ENCODE measurements around the gene SEC23A. TPM values are rescaled to one million over a fixed set of nuclear protein-coding genes. Genes with fewer than 3 reads are reported as not detected.

The SEC23A gene
- total and polyA plus RNA-seq, 11 donors, result 14.1 to 116 (median 82.5) TPM

DNA sequence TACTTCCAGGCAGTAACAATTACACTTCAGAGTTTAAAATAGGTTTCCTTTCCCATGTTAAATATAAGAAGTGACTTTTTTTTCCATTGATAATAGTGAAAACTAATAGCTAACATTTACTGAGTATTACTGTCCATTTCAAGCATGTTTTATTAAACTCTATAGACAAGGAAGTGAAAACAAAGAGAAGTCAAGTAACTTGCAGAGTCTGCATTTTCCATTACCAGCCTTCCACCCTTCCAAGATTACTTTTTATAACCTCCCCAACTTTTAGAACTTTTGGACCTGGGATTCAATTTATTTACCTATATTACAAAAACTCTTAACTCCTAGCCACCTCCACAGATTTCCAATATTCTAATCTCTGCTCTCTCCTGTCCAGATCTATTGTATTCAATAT is 67.7 kb downstream of the SEC23A start:
- Histone ChIP-seq H3K9me3 (no peaks in the 10 kb centered on the region), H3K4me1 (no peaks in the 10 kb centered on the region), H3K4me3 (no peak overlapping the region), H3K27me3 (no peaks in the 10 kb centered on the region), H3K36me3 (peaks cover 0 to 100% (median 92%) of the 10 kb centered on the region in 9 donors), H3K27ac (no peak overlapping the region)
- no peak for ATAC-seq
- no peak for DNase-seq
- TF ChIP-seq, protein P1, sequence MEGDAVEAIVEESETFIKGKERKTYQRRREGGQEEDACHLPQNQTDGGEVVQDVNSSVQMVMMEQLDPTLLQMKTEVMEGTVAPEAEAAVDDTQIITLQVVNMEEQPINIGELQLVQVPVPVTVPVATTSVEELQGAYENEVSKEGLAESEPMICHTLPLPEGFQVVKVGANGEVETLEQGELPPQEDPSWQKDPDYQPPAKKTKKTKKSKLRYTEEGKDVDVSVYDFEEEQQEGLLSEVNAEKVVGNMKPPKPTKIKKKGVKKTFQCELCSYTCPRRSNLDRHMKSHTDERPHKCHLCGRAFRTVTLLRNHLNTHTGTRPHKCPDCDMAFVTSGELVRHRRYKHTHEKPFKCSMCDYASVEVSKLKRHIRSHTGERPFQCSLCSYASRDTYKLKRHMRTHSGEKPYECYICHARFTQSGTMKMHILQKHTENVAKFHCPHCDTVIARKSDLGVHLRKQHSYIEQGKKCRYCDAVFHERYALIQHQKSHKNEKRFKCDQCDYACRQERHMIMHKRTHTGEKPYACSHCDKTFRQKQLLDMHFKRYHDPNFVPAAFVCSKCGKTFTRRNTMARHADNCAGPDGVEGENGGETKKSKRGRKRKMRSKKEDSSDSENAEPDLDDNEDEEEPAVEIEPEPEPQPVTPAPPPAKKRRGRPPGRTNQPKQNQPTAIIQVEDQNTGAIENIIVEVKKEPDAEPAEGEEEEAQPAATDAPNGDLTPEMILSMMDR (IDR thresholded peaks at IDR 0.05), result no peak
- TF ChIP-seq POLR2A (IDR thresholded peaks at IDR 0.05), result no peak
- intact Hi-C loops (cut with DNase I), result no loop called here

- Histone ChIP-seq H3K4me3 (no peak overlapping the region), H3K36me3 (peaks cover 0 to 100% (median 89%) of the 10 kb centered on the region in 9 donors), H3K4me1 (no peaks in the 10 kb centered on the region), H3K9me3 (no peaks in the 10 kb centered on the region), H3K27me3 (no peaks in the 10 kb centered on the region), H3K27ac (no peak overlapping the region)
- no peak for ATAC-seq
- TF ChIP-seq, protein P1 (IDR thresholded peaks at IDR 0.05), result peak in 8 of 12 donors; percentile 5 to 43 (median 26)
- no peak for TF ChIP-seq POLR2A (IDR thresholded peaks at IDR 0.05)
- intact Hi-C loops (cut with DNase I), result no loop called here
- DNase-seq, result no peak
- 54 to 65% (median 62%) methylated on average over 3 of the region's 3 CpGs for WGBS, 4 donors
Observed at GRCh38 chr14:39034481-39035296, 68.3 kb downstream of the SEC23A start.

- no peak overlapping the region for H3K4me3 ChIP-seq
- no peaks in the 10 kb centered on the region for H3K9me3 ChIP-seq
- TF ChIP-seq, protein P1 (IDR thresholded peaks at IDR 0.05), result no peak
- no peak for TF ChIP-seq POLR2A (IDR thresholded peaks at IDR 0.05)
- no peaks in the 10 kb centered on the region for H3K27me3 ChIP-seq
- peaks cover 0 to 98% (median 75%) of the 10 kb centered on the region in 9 donors for H3K36me3 ChIP-seq
- WGBS, 4 donors, result 81 to 83% (median 82%) methylated on average over 4 of the region's 4 CpGs
- intact Hi-C loops (cut with DNase I), result no loop called here
- no peak overlapping the region for H3K27ac ChIP-seq
- ATAC-seq (no peak), DNase-seq (no peak)
- H3K4me1 ChIP-seq, result no peaks in the 10 kb centered on the region
Observed at GRCh38 chr14:39033371-39033770, 69.7 kb downstream of the SEC23A start.

GRCh38 chr14:39030209-39030608 is 72.8 kb downstream of the SEC23A start:
- no peaks in the 10 kb centered on the region for H3K4me1 ChIP-seq
- TF ChIP-seq POLR2A (IDR thresholded peaks at IDR 0.05), result no peak
- TF ChIP-seq, protein P1 (IDR thresholded peaks at IDR 0.05), result no peak
- peaks cover 0 to 67% (median 46%) of the 10 kb centered on the region in 9 donors for H3K36me3 ChIP-seq

More at GRCh38 chr14:39030209-39030608, 72.8 kb downstream of the SEC23A start:
- ATAC-seq (peak in 1 of 4 donors; percentile 31), DNase-seq (no peak)
- no peaks in the 10 kb centered on the region for H3K9me3 ChIP-seq
- WGBS, 4 donors, result 92 to 98% (median 96%) methylated on average over 10 of the region's 10 CpGs
- intact Hi-C loops (cut with DNase I), result no loop called here
- no peak overlapping the region for H3K27ac ChIP-seq
- no peak overlapping the region for H3K4me3 ChIP-seq
- H3K27me3 ChIP-seq, result no peaks in the 10 kb centered on the region

Data from heart left ventricle (tissue), 16 donors.